Testis (tissue), 2 donors: ENCODE results near the gene EZH2.

Experiments
- POLR2A ChIP-seq: fragments of 450-650 bp; IDR thresholded peaks from one replicate; pipeline ENCODE4 v1.6.1; 2017; ENCODE audit warnings: antibody characterized with exemption, mild to moderate bottlenecking, moderate library complexity
- TF ChIP-seq, protein P1 (sequence below), 3 experiments: fragments of 450-650 bp in 2 of 3; fragments of 200-600 bp in 1 of 3; sonication (generic) in 1 of 3; IDR thresholded peaks; one replicate each; pipeline ENCODE4 v1.5.1; 2016 to 2019; ENCODE audit warnings: antibody characterized with exemption in 3 of 3, mild to moderate bottlenecking in 2 of 3, moderate library complexity in 1 of 3

DNA sequence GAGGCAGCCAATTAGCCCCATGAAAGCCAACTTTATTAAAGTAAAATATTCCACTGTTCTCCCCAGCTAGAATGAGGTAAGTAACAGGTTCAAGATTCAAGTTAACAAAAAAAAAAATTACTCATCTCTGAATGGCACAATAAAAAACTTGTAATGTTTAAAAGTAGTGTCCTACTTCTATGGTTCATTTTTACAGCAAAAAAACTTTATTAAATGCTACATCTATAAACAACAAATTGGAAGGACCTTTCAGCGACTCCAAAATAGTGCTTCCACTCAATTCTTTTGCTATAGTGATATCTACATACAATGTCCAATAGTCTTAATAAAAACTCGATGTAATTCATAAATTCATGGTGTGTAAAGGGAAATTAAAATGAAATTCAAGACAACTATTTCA is 59.2 kb downstream of the EZH2 start:
- TF ChIP-seq, protein P1, sequence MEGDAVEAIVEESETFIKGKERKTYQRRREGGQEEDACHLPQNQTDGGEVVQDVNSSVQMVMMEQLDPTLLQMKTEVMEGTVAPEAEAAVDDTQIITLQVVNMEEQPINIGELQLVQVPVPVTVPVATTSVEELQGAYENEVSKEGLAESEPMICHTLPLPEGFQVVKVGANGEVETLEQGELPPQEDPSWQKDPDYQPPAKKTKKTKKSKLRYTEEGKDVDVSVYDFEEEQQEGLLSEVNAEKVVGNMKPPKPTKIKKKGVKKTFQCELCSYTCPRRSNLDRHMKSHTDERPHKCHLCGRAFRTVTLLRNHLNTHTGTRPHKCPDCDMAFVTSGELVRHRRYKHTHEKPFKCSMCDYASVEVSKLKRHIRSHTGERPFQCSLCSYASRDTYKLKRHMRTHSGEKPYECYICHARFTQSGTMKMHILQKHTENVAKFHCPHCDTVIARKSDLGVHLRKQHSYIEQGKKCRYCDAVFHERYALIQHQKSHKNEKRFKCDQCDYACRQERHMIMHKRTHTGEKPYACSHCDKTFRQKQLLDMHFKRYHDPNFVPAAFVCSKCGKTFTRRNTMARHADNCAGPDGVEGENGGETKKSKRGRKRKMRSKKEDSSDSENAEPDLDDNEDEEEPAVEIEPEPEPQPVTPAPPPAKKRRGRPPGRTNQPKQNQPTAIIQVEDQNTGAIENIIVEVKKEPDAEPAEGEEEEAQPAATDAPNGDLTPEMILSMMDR (IDR thresholded peaks at IDR 0.05) = no peak
- TF ChIP-seq POLR2A = no peak
